Esophagus squamous epithelium (tissue), 4 donors: ENCODE data around the gene AKT2.

Experiments used
- POLR2A ChIP-seq, 4 donors: fragments of 450-650 bp; IDR thresholded peaks; one replicate each; pipeline ENCODE4 v1.6.1; 2017; ENCODE audit warnings: antibody characterized with exemption in 4 of 4, mild to moderate bottlenecking in 4 of 4, moderate library complexity in 3 of 4
- TF ChIP-seq, protein P1 (sequence below), 6 experiments: fragments of 450-650 bp in 4 of 6; fragments of 200-600 bp in 2 of 6; sonication (generic) in 2 of 6; IDR thresholded peaks; one replicate each; pipeline ENCODE4 v1.5.1; 2016 to 2019; ENCODE audit warnings: antibody characterized with exemption in 6 of 6, mild to moderate bottlenecking in 4 of 6, moderate library complexity in 4 of 6

- TF ChIP-seq, protein P1, sequence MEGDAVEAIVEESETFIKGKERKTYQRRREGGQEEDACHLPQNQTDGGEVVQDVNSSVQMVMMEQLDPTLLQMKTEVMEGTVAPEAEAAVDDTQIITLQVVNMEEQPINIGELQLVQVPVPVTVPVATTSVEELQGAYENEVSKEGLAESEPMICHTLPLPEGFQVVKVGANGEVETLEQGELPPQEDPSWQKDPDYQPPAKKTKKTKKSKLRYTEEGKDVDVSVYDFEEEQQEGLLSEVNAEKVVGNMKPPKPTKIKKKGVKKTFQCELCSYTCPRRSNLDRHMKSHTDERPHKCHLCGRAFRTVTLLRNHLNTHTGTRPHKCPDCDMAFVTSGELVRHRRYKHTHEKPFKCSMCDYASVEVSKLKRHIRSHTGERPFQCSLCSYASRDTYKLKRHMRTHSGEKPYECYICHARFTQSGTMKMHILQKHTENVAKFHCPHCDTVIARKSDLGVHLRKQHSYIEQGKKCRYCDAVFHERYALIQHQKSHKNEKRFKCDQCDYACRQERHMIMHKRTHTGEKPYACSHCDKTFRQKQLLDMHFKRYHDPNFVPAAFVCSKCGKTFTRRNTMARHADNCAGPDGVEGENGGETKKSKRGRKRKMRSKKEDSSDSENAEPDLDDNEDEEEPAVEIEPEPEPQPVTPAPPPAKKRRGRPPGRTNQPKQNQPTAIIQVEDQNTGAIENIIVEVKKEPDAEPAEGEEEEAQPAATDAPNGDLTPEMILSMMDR (IDR thresholded peaks at IDR 0.05): no peak
- no peak for TF ChIP-seq POLR2A (IDR thresholded peaks at IDR 0.05)
These were observed 38.6 kb upstream of the AKT2 start for GRCh38 chr19:40323705-40324104.
